Transverse colon (tissue), 3 donors: ENCODE results near the gene CADPS2.

Experiments used
- CTCF ChIP-seq, 5 experiments: fragments of 200-600 bp in 3 of 5; fragments of 450-650 bp in 2 of 5; sonication (generic) in 3 of 5; IDR thresholded peaks; 1 replicate in 2 of 5; 2 replicates in 3 of 5; pipeline ENCODE4 v1.5.1; 2016 to 2017; ENCODE audit warnings: antibody characterized with exemption in 5 of 5, inconsistent platforms in 3 of 5, mild to moderate bottlenecking in 2 of 5, moderate library complexity in 1 of 5
- EP300 ChIP-seq: sonication (generic); formaldehyde crosslinking; IDR thresholded peaks from one replicate; pipeline ENCODE4 v1.6.1; 2017; ENCODE audit warnings: antibody characterized with exemption, low read depth

- TF ChIP-seq CTCF (IDR thresholded peaks at IDR 0.05), result no peak
- TF ChIP-seq EP300, result no peak
Measured at GRCh38 chr7:122487131-122487530, 399.1 kb downstream of the CADPS2 start.
